ENCODE results near the gene WFDC1.

WFDC1 gene

GRCh38 chr16:84254062-84254461, 40.6 kb upstream of the WFDC1 start:
- TF ChIP-seq CTCF (IDR thresholded peaks at IDR 0.05): no peak
- TF ChIP-seq ZFX (IDR thresholded peaks at IDR 0.05; ENCODE audit: borderline replicate concordance): no peak

GRCh38 chr16:84255050-84255810, 39.4 kb upstream of the WFDC1 start:
- TF ChIP-seq ZFX (IDR thresholded peaks at IDR 0.05; ENCODE audit: borderline replicate concordance) (no peak), CTCF (IDR thresholded peaks at IDR 0.05) (no peak)
- H3K27ac ChIP-seq: no peak overlapping the region

More at GRCh38 chr16:84254062-84254461, 40.6 kb upstream of the WFDC1 start:
- no peak overlapping the region for H3K27ac ChIP-seq

- TF ChIP-seq CTCF (IDR thresholded peaks at IDR 0.05) (no peak), ZFX (IDR thresholded peaks at IDR 0.05; ENCODE audit: borderline replicate concordance) (no peak)
- no peak overlapping the region for H3K27ac ChIP-seq
These were observed 36.4 kb upstream of the WFDC1 start for GRCh38 chr16:84258266-84258665.

GRCh38 chr16:84259691-84260090, 35.0 kb upstream of the WFDC1 start:
- TF ChIP-seq ZFX (IDR thresholded peaks at IDR 0.05; ENCODE audit: borderline replicate concordance) (no peak), CTCF (IDR thresholded peaks at IDR 0.05) (no peak)
- no peak overlapping the region for H3K27ac ChIP-seq

GRCh38 chr16:84260766-84261554, 33.7 kb upstream of the WFDC1 start:
- TF ChIP-seq CTCF (IDR thresholded peaks at IDR 0.05) (no peak), ZFX (IDR thresholded peaks at IDR 0.05; ENCODE audit: borderline replicate concordance) (no peak)

GRCh38 chr16:84262031-84262430, 32.6 kb upstream of the WFDC1 start:
- no peak overlapping the region for H3K27ac ChIP-seq
- no peak for TF ChIP-seq ZFX (IDR thresholded peaks at IDR 0.05; ENCODE audit: borderline replicate concordance)

More at GRCh38 chr16:84260766-84261554, 33.7 kb upstream of the WFDC1 start:
- H3K27ac ChIP-seq: no peak overlapping the region

- H3K27ac ChIP-seq: no peak overlapping the region
- TF ChIP-seq CTCF (IDR thresholded peaks at IDR 0.05) (no peak), ZFX (IDR thresholded peaks at IDR 0.05; ENCODE audit: borderline replicate concordance) (no peak)
These were observed 31.7 kb upstream of the WFDC1 start for GRCh38 chr16:84262939-84263338.
